GM23248 (cell line): ENCODE results near the gene MUCL3. TPM values are rescaled to one million over a fixed set of nuclear protein-coding genes. Genes with fewer than 3 reads are reported as not detected.

Experiments
- DNase-seq: peaks from one replicate; pipeline ENCODE4 v3.0.0-alpha.2; 2015
- H2AFZ ChIP-seq: fragments of 200-600 bp; sonication (generic); 2 replicates; pipeline ENCODE4 v1.6.1; 2016; ENCODE audit warnings: antibody characterized with exemption
- H3F3A ChIP-seq: fragments of 200-600 bp; sonication (generic); 2 replicates; pipeline ENCODE4 v1.6.1; 2016; ENCODE audit warnings: mild to moderate bottlenecking, antibody characterized with exemption, mixed run types; ENCODE audit not compliant: insufficient read depth
- H3K27ac ChIP-seq: fragments of 200-600 bp; sonication (generic); 2 replicates; pipeline ENCODE4 v1.5.1; 2016; ENCODE audit warnings: mild to moderate bottlenecking
- H3K27me3 ChIP-seq: fragments of 200-600 bp; sonication (generic); replicated peaks from 2 replicates; pipeline ENCODE4 v1.6.1; 2016; ENCODE audit warnings: mild to moderate bottlenecking; ENCODE audit not compliant: insufficient read depth
- H3K36me3 ChIP-seq: fragments of 200-600 bp; sonication (generic); 2 replicates; pipeline ENCODE4 v1.6.1; 2016; ENCODE audit warnings: low read depth, mild to moderate bottlenecking
- H3K4me1 ChIP-seq: fragments of 200-600 bp; sonication (generic); 2 replicates; pipeline ENCODE4 v1.6.1; 2016; ENCODE audit warnings: mild to moderate bottlenecking; ENCODE audit not compliant: insufficient read depth
- H3K4me2 ChIP-seq: fragments of 200-600 bp; sonication (generic); one replicate; pipeline ENCODE4 v1.6.1; 2016; ENCODE audit warnings: mild to moderate bottlenecking; ENCODE audit not compliant: unreplicated experiment
- H3K4me3 ChIP-seq: fragments of 200-600 bp; sonication (generic); 2 replicates; pipeline ENCODE4 v1.5.1; 2016; ENCODE audit warnings: mild to moderate bottlenecking
- H3K79me2 ChIP-seq: fragments of 200-600 bp; sonication (generic); 2 replicates; pipeline ENCODE4 v1.6.1; 2016; ENCODE audit warnings: mild to moderate bottlenecking; ENCODE audit not compliant: insufficient read depth
- H3K9ac ChIP-seq: fragments of 200-600 bp; sonication (generic); 2 replicates; pipeline ENCODE4 v1.6.1; 2016; ENCODE audit warnings: mild to moderate bottlenecking
- H3K9me2 ChIP-seq: fragments of 200-600 bp; sonication (generic); 2 replicates; pipeline ENCODE4 v1.6.1; 2016; ENCODE audit warnings: mixed run types, mild to moderate bottlenecking, moderate library complexity; ENCODE audit not compliant: insufficient read depth
- H3K9me3 ChIP-seq: fragments of 200-600 bp; sonication (generic); one replicate; pipeline ENCODE4 v1.6.1; 2017; ENCODE audit warnings: low read depth
- H4K20me1 ChIP-seq: fragments of 200-600 bp; sonication (generic); 2 replicates; pipeline ENCODE4 v1.6.0; 2016; ENCODE audit not compliant: insufficient read depth
- EZH2 ChIP-seq: fragments of 200-600 bp; sonication (generic); IDR thresholded peaks from 2 replicates; pipeline ENCODE4 v1.6.1; 2018; ENCODE audit warnings: antibody characterized with exemption, mild to moderate bottlenecking; ENCODE audit not compliant: insufficient read depth, poor library complexity, severe bottlenecking
- EZH2phosphoT487 ChIP-seq: fragments of 200-600 bp; sonication (generic); IDR thresholded peaks from 2 replicates; pipeline ENCODE4 v1.6.1; 2018; ENCODE audit warnings: antibody characterized with exemption, moderate library complexity, mild to moderate bottlenecking, low read depth; ENCODE audit not compliant: insufficient read depth
- WGBS, 2 experiments: methylation state at CpG; one replicate each; pipeline ENCODE4 v1.1.6; 2015 to 2017; ENCODE audit warnings: low lambda C conversion rate in 2 of 2, low coverage in 1 of 2; ENCODE audit errors: missing lambda C conversion rate in 2 of 2; 5-methylcytosine and 5-hydroxymethylcytosine counted together
- in situ Hi-C: fragments of 300-500 bp; cut with MboI; formaldehyde crosslinking; loops from 2 replicates; pipeline ENCODE4 v1.15.0; 2020
- polyA plus RNA-seq: library from polyadenylated mRNA; unstranded; fragments of >200 nt; fragmentation: Nextera tagmentation; extraction: Ambion mirVana; gene quantifications from 2 replicates; pipeline ENCODE4 v1.2.1, GENCODE V29; 2016
- total RNA-seq: library from RNA; depleted of rRNA; stranded (reverse); fragments of >200 nt; shearing (Covaris generic); gene quantifications from 2 replicates; pipeline ENCODE4 v1.2.3, GENCODE V29; 2014

The MUCL3 gene
- total and polyA plus RNA-seq, 2 experiments from 2014 or later: not detected

DNA sequence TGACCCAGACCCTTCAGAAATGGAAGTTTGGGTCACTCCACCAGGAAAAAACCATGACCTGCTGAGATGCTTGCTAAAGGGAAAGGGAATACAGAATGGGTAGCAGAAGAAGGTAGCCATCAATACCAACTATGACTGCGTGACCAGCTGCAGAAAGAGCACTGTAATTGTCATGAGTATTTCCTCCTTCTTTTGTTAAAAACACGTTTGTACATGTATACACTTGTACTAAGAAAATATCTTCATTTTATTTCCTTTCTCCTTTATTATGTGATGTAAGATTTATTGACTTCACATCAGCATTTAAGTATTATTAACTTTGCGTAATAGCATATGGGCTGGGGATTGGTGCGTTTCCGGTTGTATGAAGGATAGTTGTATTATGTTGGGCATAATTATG, 30.2 kb downstream of the MUCL3 start:
- no peaks in the 10 kb centered on the region for H3K9me3 ChIP-seq
- no peaks in the 10 kb centered on the region for H3K36me3 ChIP-seq
- TF ChIP-seq EZH2phosphoT487: no peak
- TF ChIP-seq EZH2: no peak
- no peak overlapping the region for H3K27ac ChIP-seq
- no peaks in the 10 kb centered on the region for H3K4me1 ChIP-seq
- in situ Hi-C loops: no loop called here
- H2AFZ ChIP-seq: no peak overlapping the region
- H3K79me2 ChIP-seq: no peaks in the 10 kb centered on the region
- no peak overlapping the region for H3K9ac ChIP-seq
- peaks cover 12% of the 10 kb centered on the region; the same call in 1 of the 2 replicates for H3K27me3 ChIP-seq
- H3K4me2 ChIP-seq: no peak overlapping the region
- no peak for DNase-seq
- no peaks in the 10 kb centered on the region for H4K20me1 ChIP-seq
- 61 to 62% methylated on average over 5 of the region's 5 CpGs for WGBS, 2 experiments
- H3K4me3 ChIP-seq: no peak overlapping the region
- H3K9me2 ChIP-seq: no peaks in the 10 kb centered on the region
- H3F3A ChIP-seq: peaks cover 4% of the 10 kb centered on the region; the same call in 1 of the 2 replicates

- in situ Hi-C loops: no loop called here
- no peak overlapping the region for H3K27ac ChIP-seq
- no peak overlapping the region for H3K9ac ChIP-seq
- no peak overlapping the region for H2AFZ ChIP-seq
- no peaks in the 10 kb centered on the region for H4K20me1 ChIP-seq
- peaks cover 8% of the 10 kb centered on the region; the same call in 1 of the 2 replicates for H3K27me3 ChIP-seq
- peaks cover 4% of the 10 kb centered on the region; the same call in 1 of the 2 replicates for H3F3A ChIP-seq
- H3K36me3 ChIP-seq: no peaks in the 10 kb centered on the region
- H3K4me1 ChIP-seq: no peaks in the 10 kb centered on the region
- no peaks in the 10 kb centered on the region for H3K9me2 ChIP-seq
- TF ChIP-seq EZH2 (no peak), EZH2phosphoT487 (no peak)
- 76 to 77% methylated on average over 4 of the region's 4 CpGs for WGBS, 2 experiments
- H3K4me2 ChIP-seq: no peak overlapping the region
- H3K4me3 ChIP-seq: no peak overlapping the region
- DNase-seq: no peak
- H3K79me2 ChIP-seq: no peaks in the 10 kb centered on the region
- no peaks in the 10 kb centered on the region for H3K9me3 ChIP-seq
These were observed 32.0 kb downstream of the MUCL3 start for GRCh38 chr6:30972816-30973215.

- Histone ChIP-seq H3K4me3 (no peak overlapping the region), H4K20me1 (no peaks in the 10 kb centered on the region), H3K27me3 (peaks cover 15% of the 10 kb centered on the region; the same call in 1 of the 2 replicates), H3F3A (no peaks in the 10 kb centered on the region), H3K79me2 (no peaks in the 10 kb centered on the region), H2AFZ (no peak overlapping the region), H3K4me1 (no peaks in the 10 kb centered on the region), H3K36me3 (no peaks in the 10 kb centered on the region), H3K4me2 (no peak overlapping the region), H3K9me3 (no peaks in the 10 kb centered on the region), H3K9me2 (no peaks in the 10 kb centered on the region), H3K9ac (no peak overlapping the region), H3K27ac (no peak overlapping the region)
- no peak for TF ChIP-seq EZH2phosphoT487
- no peak for TF ChIP-seq EZH2
- in situ Hi-C loops: no loop called here
- no peak for DNase-seq
- 29 to 31% methylated on average over 4 of the region's 4 CpGs for WGBS, 2 experiments
These were observed 33.9 kb downstream of the MUCL3 start for GRCh38 chr6:30974490-30975252.

- Histone ChIP-seq H3K27ac (no peak overlapping the region), H3K9me3 (no peaks in the 10 kb centered on the region), H3K27me3 (peaks cover 11% of the 10 kb centered on the region; the same call in 1 of the 2 replicates), H3K36me3 (no peaks in the 10 kb centered on the region), H3K4me1 (0 out of 2 replicates have a peak, but pooled peaks cover 5% of the 10 kb centered on the region), H3K9ac (no peak overlapping the region), H3K9me2 (no peaks in the 10 kb centered on the region), H2AFZ (no peak overlapping the region), H3K79me2 (no peaks in the 10 kb centered on the region), H3F3A (peaks cover 4% of the 10 kb centered on the region; the same call in 1 of the 2 replicates), H3K4me3 (no peak overlapping the region), H4K20me1 (no peaks in the 10 kb centered on the region), H3K4me2 (no peak overlapping the region)
- in situ Hi-C loops: no loop called here
- WGBS, 2 experiments: 4 to 6% methylated on average over 1 of the region's 1 CpG
- TF ChIP-seq EZH2 (no peak), EZH2phosphoT487 (no peak)
- no peak for DNase-seq
These were observed 38.4 kb downstream of the MUCL3 start for GRCh38 chr6:30979141-30979540.
